T-helper 22 cell (primary cell): ENCODE results near the gene CCR8.
"Not testable (repeated sequence)": the region's sequence is repeated elsewhere in the genome, so short reads cannot be mapped to it uniquely, and the experiment has no call there.

Experiments
- DNase-seq: peaks from one replicate; pipeline ENCODE4 v3.0.0-alpha.2; 2020; ENCODE audit warnings: low read depth

The CCR8 gene

DNA sequence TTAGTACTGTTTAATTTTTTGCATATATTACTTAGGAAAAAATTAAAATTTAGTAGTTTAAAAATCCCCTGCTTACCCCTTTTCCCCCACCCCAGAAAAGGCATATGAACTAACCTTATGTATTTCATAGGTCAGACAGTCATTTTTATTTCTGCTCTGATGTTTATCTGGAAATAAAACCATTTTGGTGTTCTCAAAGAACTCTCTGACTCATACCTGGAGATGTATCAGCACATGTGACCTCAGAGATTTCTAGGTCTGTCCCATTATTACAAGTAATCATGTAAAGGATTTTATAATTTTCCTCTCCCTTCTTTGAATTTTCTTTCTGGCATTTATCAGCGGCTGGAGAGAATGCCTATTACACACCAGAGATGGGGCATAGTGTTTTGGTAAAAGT is 14.1 kb upstream of the CCR8 start:
- no peak for DNase-seq

DNA sequence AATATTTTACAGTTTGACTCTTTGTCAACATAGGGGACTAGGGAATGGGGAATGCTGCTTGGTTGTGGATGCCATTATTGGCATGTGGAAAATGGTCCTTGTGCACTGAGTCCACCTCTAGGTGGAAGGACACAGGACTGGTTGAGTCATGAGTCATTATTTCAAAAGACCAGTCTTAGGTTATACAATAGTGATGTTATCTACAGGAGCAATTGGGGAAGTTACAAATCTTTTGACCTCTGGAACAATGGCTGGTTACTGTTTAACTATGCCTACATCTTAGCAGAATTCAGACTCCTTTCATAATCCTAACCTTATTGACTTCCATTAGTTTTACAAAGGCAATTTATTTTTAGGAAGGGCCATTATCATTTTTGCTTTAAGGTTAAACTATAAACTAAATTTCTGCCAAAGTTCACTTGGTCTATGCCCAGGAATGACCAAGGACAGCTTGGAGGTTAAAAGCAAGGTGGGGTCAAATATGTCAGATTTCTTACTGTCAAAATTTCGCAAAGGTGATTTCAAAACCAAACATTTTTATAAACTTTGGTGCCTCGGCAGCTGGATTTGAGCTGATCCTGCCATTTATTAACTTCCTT is 11.8 kb upstream of the CCR8 start:
- DNase-seq: no peak

DNA sequence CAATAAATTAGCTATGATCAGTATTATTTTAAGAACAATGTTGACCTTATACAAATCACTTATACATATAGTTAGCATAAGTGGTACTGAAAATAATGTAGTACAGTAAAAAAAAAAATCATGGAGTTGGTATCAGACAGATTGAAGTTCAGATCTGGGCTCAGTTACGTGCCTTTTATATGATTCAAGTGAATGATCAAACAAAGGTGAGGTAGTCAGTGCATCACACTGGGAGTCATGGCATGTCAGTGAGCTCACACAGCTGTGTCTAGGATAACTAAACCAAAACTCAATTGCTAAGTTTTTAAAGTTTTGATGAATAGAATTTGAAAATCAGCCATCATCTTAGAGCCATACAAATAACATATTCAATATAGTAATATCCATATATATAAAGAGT is 11.2 kb upstream of the CCR8 start:
- no peak for DNase-seq

DNA sequence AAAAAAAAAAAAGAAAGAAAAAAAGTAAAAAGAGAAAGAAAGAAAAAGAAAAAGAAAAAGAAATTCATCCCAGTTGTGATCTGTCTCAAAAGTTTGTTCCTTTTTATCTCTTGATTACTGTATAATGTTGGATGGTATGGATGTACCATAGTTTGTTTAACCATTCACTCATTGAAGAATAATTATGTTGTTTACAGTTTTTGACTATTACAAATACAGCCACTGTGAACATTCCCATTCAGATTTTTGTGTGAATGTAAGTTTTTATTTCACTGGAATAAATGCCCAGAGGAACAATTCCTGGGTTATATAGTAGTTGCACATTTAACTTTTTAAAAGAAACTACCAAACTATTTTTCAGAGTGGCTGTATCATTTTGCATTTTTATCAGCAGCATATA is 10.3 kb upstream of the CCR8 start:
- no peak for DNase-seq

DNA sequence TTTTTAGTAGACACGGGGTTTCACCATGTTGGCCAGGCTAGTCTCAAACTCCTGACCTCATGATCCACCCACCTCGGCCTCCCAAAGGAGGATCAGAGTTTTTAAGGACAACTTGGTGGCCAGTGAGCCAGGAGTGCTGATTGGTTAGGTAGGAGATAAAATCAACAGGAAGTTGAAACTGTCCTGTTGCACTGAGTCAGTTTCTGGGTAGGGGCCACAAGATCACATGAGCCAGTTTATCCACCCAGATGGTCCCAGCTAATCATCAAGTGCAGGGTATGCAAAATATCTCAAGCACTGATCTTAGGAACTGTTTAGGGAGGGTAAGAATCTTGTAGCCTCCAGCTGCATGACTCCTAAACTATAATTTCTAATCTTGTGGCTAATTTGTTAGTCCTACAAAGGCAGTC is 7.9 kb upstream of the CCR8 start:
- not testable (repeated sequence) for DNase-seq

DNA sequence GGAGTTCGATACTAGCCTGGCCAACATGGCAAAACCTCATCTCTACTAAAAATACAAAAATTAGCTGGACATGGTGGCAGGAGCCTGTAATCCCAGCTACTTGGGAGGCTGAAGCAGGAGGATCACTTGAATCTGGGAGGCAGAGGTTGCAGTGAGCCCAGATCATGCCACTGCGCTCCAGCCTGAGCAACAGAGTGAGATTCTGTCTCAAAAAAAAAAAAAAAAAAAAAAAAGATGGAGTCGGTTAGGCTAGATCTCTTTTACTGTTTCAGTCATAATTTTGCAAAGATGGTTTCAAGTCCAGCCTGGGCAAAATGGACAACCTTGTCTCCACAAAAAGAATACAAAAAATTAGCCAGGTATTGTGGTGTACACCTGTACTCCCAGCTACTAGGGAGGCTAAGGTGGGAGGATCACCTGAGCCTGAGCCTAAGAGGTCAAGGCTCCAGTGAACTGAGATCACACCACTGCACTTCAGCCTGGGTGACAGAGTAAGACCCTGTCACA is 7.2 kb upstream of the CCR8 start:
- not testable (repeated sequence) for DNase-seq

DNA sequence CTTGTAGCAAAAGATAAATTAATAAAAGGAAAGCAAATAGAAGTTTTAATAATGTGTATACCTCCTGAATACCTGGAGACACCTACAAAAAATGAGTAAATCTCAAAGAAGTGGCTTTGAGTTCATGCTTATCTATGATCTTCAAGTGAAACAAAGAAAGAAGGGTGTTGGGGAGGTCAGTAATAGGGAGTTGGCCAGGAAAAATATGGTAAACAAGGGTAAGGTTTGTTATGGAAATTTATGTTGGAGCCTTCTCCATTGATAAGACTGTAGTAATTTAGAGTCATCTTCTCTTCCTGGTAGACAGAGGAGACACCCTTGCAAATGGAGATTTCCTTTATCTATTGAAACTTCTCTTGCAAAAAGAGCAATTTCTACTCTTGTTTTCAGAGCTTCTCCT is 6.6 kb upstream of the CCR8 start:
- no peak for DNase-seq

DNA sequence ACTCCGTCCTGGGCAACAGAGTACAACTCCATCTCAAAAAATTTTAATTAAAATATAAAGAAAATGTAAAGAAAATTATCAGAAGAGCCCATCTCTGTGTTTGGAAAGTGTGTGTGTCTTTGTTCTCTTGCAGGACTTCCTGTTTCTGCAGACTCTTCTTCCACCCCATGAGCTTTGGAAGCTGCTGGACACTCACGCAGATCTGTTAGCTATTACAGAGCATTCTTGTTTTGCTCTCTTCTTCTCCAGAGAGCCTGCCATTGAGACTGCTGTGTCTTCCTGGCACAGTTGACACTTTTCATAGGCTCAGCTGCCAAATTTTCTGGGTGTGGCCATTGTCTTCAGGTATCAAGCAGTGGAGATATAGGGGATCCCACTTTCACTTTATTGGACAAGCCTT is 6.0 kb upstream of the CCR8 start:
- no peak for DNase-seq

DNA sequence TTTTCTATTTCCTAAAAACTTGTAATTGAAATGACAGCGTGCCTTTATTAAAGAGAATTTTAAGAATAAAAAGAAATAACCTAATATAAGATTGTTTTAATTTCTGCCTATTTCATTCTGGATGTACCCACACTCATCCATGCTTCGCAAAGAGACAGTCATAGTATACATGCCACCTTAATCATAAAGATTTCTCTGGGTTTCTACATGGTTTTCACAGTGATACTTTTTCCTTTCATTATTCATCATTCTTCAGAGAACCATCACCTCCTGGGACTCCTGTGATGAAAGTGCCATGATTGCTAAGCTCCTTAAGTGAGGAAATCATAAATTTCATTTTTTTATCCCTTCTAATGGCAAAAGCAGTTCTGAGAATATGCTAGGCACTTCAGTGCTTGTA is 4.3 kb upstream of the CCR8 start:
- DNase-seq: no peak

DNA sequence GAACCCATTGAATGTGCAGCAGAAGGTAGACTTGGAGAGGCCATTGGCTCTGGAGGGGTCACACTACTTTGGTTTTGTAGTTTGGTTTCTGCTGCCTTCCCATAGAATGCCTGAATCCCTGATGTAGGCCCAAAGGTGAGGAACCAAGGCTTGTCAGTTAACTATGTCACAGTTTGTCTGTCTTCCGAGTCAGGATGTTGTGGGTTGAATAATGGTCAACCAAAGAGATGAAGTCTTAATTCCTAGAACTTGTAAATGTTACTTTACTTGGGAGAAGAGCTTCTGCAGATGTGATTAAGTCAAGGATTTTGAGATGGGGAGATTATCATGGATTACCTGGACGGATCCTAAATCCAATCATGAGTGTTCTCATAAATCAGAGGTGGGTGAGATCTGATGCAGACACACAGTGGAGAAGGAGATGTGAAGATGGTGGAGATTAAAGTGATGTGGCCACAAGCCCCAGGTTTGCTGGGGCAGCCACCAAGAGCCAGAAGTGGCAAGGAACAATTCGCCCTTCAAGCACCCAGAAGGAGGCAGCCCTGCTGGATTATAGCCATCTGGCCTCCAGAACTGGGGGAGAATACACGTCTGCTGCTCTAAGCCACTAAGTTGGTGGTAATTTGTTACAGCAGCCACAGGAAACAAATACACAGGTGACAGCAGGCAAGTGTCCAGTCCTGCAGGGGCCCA is 2.3 kb upstream of the CCR8 start:
- DNase-seq: no peak

DNA sequence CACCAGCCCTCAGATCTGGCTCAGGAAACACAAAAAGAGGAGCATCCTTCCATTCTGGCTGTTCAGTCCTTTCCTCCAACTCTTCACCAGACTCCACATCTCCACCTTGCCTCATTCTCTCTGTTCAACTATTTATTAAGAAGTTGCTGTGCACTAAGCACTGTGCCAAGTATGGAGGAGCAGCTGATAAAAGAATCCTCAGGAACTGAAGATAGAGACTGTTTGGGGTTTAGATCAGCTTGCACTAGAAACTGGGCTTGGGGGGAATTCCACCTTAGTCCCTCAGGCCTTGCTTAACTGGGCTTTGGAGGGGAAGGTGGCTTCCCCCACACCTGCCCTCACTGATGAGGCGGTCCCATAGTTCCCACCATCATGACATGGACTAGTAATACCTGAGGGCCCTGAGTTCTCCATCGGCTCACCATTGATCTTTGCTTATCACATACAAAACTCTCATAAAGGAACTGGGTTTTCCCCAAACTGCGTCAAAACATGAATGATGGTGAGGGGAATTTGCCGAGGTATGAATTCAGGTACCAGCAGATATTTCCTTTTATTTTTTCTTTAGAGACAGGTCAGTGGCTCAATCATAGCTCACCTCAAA is 1.7 kb upstream of the CCR8 start:
- DNase-seq: peak; percentile 63

DNA sequence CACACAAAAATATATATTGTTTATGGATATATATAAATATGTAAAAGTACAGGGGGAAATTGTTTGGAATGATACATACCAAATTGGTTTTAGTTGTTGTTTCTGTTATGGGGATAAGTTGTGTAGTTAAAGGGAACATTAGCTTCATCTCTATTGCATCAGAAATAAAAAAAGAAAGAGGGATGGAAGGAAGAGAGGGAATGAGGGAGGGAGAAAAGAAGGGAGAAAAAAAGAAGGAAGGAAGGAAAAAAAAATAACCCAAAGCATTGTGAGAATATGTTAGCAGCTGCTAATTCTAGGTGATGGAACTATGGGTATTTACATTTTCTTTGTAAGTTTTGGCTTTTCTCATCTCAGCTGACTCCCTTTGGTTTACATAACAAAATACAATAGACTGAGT is 1.3 kb downstream of the CCR8 start:
- DNase-seq: no peak

DNA sequence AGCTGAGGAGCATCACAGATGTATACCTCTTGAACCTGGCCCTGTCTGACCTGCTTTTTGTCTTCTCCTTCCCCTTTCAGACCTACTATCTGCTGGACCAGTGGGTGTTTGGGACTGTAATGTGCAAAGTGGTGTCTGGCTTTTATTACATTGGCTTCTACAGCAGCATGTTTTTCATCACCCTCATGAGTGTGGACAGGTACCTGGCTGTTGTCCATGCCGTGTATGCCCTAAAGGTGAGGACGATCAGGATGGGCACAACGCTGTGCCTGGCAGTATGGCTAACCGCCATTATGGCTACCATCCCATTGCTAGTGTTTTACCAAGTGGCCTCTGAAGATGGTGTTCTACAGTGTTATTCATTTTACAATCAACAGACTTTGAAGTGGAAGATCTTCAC is 3.0 kb downstream of the CCR8 start:
- no peak for DNase-seq

DNA sequence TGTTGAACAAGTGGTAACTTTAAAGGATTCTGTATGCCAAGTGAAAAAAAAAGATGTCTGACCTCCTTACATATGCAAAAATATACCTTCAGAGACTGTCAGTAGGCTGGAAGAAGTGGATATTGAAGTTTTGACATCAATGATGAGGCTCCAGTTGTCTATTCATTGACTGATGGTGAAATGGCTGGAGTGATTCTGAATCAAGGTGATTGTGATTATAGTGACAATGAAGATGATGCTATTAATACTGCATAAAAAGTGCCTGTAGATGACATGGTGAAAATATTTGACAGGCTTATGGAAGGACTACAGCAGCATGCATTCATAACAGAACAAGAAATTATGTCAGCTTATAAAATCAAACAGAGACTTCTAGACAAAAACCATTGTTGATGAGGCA is 4.1 kb downstream of the CCR8 start:
- no peak for DNase-seq

DNA sequence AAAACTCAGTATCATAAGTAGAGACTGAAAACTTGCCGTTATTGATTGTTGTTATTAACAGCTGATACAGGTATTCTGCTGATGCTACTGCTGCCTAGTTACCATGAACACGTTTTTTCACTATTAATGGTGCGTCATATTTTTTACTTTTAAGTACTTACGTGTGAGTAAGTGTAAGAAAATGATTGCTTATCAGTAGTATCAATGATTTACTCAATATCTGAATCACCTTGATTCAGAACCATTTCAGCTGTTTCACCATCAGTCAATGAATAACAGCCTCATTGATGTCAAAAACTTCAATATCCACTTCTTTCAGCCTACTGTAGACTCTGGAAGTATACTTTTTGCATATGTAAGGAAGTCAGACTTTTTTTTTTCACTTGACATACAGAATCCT is 4.7 kb downstream of the CCR8 start:
- DNase-seq: no peak

DNA sequence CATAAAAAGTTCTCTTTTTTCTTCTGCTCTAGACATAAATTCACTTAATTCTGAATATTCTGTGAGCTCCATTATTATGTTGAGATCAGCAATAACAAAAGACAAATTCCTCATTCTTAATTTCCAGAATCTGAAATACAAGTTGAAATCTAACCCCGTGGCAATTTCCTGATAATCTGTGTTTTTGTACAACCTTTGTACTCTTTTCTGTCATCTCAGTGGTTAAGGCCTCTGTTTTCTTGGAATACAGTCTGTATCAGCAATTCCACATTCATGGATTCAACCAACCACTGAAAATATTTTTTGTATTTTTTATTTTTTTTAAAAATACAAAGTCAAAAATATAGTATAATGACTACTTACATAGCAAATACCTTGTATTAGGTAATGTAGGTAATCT is 8.7 kb downstream of the CCR8 start:
- DNase-seq: no peak

DNA sequence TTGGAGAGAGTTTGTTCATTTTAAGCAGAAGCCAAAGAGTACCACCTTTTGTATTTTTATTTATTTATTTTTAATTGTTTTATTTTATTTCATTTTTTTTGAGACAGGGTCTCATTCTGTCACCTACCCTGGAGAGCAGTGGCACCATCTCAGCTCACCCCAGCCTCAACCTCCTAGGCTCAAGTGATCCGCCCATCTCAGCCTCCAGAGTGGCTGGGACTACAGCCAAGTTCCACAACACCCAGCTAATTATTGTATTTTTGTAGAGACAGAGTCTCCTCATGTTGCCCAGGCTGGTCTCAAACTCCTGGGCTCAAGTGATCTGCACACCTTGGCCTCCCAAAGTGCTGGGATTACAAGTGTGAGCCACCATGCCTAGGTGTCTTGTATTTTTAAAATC is 9.6 kb downstream of the CCR8 start:
- DNase-seq: no peak

DNA sequence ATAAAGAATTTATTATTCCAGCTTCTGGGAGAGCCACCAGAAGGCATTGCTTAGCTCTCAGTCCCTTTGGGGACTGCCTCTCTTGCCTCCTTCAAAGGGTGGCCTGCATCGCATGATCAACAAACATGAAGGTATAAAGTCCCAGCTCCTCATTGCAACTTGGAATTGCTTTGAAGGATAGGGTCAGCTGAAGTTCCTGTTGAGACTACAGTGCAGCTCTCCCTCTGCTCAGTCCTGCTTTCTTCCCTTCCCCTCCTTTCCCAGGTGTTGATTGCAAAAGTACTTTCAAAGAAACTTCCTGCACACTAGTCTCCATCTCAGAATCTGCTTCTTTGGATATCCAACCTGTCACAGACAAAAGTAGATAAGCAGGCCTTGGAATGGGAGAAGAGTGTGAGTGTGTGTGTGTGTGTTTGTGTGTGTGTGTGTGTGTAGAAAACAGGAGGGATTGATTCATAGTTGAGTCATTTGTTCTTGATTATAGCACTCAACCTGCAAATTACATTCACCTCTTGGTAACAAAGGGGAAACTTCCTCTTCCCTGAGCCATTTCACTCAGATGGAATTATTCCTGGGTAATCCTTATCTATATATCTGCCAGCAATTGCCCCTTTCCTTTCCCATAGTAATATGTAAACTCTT is 13.7 kb downstream of the CCR8 start:
- DNase-seq: no peak

DNA sequence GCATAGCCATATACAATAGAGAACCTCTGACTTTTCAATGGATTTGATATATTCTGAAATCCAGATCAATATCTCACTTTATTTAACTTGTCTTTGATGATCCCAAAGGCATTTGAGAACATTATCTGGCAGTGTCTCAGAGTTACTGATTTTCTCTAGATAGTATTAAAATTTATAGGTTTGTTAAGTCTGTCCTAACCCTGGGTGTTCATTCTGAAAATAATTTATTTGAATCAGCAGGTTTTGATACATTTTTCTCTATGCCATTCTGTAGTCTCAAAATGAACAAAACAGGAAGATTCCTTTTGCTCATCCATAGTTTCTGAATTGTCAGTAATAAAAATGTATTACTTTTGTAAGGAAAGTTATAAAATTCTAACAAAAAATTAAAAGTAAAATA is 14.3 kb downstream of the CCR8 start:
- no peak for DNase-seq

DNA sequence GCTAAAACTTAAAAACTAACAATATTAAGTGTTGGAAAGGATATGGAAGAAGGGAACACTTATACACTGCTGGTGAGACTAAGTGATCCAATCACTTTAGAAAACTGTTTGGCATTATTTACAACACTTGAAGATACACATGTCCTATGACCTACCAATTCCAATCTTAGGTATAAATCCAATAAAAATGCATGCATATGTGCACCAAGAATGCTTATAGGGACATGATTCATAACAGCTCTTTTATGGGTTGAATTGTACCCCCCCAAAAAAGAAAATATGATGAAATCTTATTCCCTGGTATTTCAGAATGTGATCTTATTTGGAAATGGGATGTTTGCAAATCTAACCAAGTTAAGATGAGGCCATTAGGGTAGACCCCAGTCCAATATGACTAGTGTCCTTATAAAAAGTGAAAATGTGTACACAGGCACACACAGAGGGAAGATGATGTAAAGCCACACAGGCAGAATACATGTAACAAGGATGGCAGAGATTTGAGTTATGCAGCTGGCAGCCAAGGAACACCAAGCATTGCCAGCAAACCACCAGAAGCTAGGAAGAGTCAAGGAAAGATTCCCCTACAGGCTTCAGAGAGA is 15.3 kb downstream of the CCR8 start:
- DNase-seq: no peak

DNA sequence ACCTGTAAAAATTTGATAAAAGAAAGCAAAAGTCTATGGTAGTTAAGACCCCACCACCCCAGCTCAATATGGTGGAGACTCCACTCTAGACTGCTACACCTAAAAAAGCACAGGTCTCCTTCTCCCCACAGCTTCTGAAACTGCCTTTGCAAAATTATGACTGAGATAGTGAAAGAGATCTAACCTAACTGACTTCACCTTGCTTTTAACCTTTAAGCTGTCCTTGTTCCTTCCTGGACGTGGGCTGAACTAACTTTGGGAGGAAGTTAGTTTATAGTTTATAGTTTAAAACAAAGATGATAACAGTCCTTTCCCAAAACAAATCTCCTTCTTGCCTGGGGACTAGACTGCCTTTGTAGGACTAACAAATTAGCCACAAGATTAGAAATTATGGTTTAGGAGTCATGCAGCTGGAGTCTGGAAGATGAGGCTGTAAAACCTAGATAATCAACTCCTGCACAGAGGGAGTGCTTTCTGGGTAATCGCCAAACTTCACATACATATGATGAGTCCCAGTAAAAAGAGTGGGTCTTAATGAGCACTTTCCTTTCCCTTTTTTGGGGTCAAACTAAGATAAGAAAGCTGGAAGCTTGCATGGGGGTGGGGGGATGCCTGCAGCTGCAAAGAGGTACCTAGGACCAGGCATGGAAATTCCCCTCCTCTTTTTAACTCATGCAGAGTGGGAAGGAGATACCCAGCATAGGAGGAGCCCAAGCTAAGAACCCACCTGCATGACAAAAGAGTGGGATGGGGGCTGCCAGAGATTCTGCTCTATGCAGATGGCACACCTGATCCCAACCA is 17.5 kb downstream of the CCR8 start:
- no peak for DNase-seq

DNA sequence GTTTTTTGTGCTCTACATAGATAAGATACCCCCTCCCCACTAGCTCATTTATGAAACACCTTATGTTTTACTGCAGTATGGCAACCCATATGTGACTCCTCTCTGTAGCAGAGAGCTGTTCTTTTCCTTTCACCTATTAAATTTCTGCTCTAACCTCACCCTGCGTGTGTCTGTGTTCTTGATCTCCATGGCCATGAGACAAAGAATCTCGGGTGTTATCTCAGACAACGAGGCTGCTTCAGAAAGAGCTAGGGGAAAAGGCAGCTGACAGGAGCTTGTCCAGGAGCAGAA is 18.0 kb downstream of the CCR8 start:
- DNase-seq: no peak
